ENCODE results near the gene SLC44A5. TPM values are rescaled to one million over a fixed set of nuclear protein-coding genes. Genes with fewer than 3 reads are reported as not detected.

The SLC44A5 gene
- total RNA-seq, 1 experiment from 2014 or later, result 0.80 TPM

GRCh38 chr1:75440274-75440673 lies 170.6 kb downstream of the SLC44A5 start:
- no peak overlapping the region for H3K27ac ChIP-seq (ENCODE audit: low read depth, low read length, poor library complexity, severe bottlenecking)
- no peaks in the 10 kb centered on the region for H3K4me1 ChIP-seq (ENCODE audit: insufficient read depth, low read length, poor library complexity, severe bottlenecking)
- TF ChIP-seq EZH2 (IDR thresholded peaks at IDR 0.05; ENCODE audit: borderline replicate concordance, low read depth, low read length, poor library complexity, severe bottlenecking), result no peak
- no peak for TF ChIP-seq CTCF (conservative IDR thresholded peaks at IDR 0.05; ENCODE audit: low read depth, low read length)
- H3K4me3 ChIP-seq (ENCODE audit: low read depth, low read length, poor library complexity, severe bottlenecking), result no peak overlapping the region
- H3K9me3 ChIP-seq (ENCODE audit: low read depth, low read length, poor library complexity, severe bottlenecking), result no peaks in the 10 kb centered on the region
- DNase-seq (ENCODE audit: low spot score), result no peak
- BruUV-seq (replicated peaks), result no TSS peak
- no peaks in the 10 kb centered on the region for H3K36me3 ChIP-seq (ENCODE audit: insufficient read depth, low read length, poor library complexity, severe bottlenecking)
- intact Hi-C loops (cut with micrococcal nuclease; ENCODE audit: unreplicated experiment), result no loop called here
- H3K27me3 ChIP-seq (replicated peaks; ENCODE audit: insufficient read depth, low read depth, low read length, poor library complexity), result no peaks in the 10 kb centered on the region
- POLR2A ChIA-PET (ENCODE audit: low non-redundant PET), result no interaction called here
- CTCF ChIA-PET, result no interaction called here

- Histone ChIP-seq H3K4me1 (ENCODE audit: insufficient read depth, low read length, poor library complexity, severe bottlenecking) (no peaks in the 10 kb centered on the region), H3K27ac (ENCODE audit: low read depth, low read length, poor library complexity, severe bottlenecking) (no peak overlapping the region), H3K9me3 (ENCODE audit: low read depth, low read length, poor library complexity, severe bottlenecking) (no peaks in the 10 kb centered on the region), H3K4me3 (ENCODE audit: low read depth, low read length, poor library complexity, severe bottlenecking) (no peak overlapping the region), H3K27me3 (replicated peaks; ENCODE audit: insufficient read depth, low read depth, low read length, poor library complexity) (no peaks in the 10 kb centered on the region), H3K36me3 (ENCODE audit: insufficient read depth, low read length, poor library complexity, severe bottlenecking) (no peaks in the 10 kb centered on the region)
- POLR2A ChIA-PET (ENCODE audit: low non-redundant PET), result no interaction called here
- no peak for DNase-seq (ENCODE audit: low spot score)
- BruUV-seq (replicated peaks), result no TSS peak
- TF ChIP-seq EZH2 (IDR thresholded peaks at IDR 0.05; ENCODE audit: borderline replicate concordance, low read depth, low read length, poor library complexity, severe bottlenecking) (no peak), CTCF (conservative IDR thresholded peaks at IDR 0.05; ENCODE audit: low read depth, low read length) (no peak)
- intact Hi-C loops (cut with micrococcal nuclease; ENCODE audit: unreplicated experiment), result no loop called here
- CTCF ChIA-PET, result no interaction called here
These were observed 172.6 kb downstream of the SLC44A5 start for GRCh38 chr1:75438355-75438754.

GRCh38 chr1:75431843-75432242 lies 179.1 kb downstream of the SLC44A5 start:
- no peaks in the 10 kb centered on the region for H3K27me3 ChIP-seq (replicated peaks; ENCODE audit: insufficient read depth, low read depth, low read length, poor library complexity)
- no peaks in the 10 kb centered on the region for H3K36me3 ChIP-seq (ENCODE audit: insufficient read depth, low read length, poor library complexity, severe bottlenecking)
- no peaks in the 10 kb centered on the region for H3K9me3 ChIP-seq (ENCODE audit: low read depth, low read length, poor library complexity, severe bottlenecking)
- CTCF ChIA-PET, result no interaction called here
- POLR2A ChIA-PET (ENCODE audit: low non-redundant PET), result no interaction called here
- TF ChIP-seq CTCF (conservative IDR thresholded peaks at IDR 0.05; ENCODE audit: low read depth, low read length) (no peak), EZH2 (IDR thresholded peaks at IDR 0.05; ENCODE audit: borderline replicate concordance, low read depth, low read length, poor library complexity, severe bottlenecking) (no peak)
- no TSS peak for BruUV-seq (replicated peaks)
- no peak for DNase-seq (ENCODE audit: low spot score)
- H3K4me1 ChIP-seq (ENCODE audit: insufficient read depth, low read length, poor library complexity, severe bottlenecking), result no peaks in the 10 kb centered on the region
- no peak overlapping the region for H3K4me3 ChIP-seq (ENCODE audit: low read depth, low read length, poor library complexity, severe bottlenecking)
- intact Hi-C loops (cut with micrococcal nuclease; ENCODE audit: unreplicated experiment), result no loop called here
- no peak overlapping the region for H3K27ac ChIP-seq (ENCODE audit: low read depth, low read length, poor library complexity, severe bottlenecking)
